SU-DHL-6 (cell line): Measurements from ENCODE around the gene NFIB.

ENCODE experiments used
- CTCF ChIP-seq: fragments of 200-600 bp; sonication (generic); IDR thresholded peaks from one replicate; pipeline ENCODE4 v1.5.1; 2017; ENCODE audit warnings: antibody characterized with exemption, mild to moderate bottlenecking, low read length, moderate library complexity; ENCODE audit not compliant: insufficient read depth, poor library complexity, severe bottlenecking
- EZH2phosphoT487 ChIP-seq: fragments of 200-600 bp; sonication (generic), shearing (Covaris generic); conservative IDR thresholded peaks from 2 replicates; pipeline ENCODE4 v1.6.1; 2018; ENCODE audit warnings: mild to moderate bottlenecking, antibody characterized with exemption, low read length, moderate library complexity, mixed read lengths

- TF ChIP-seq CTCF, result no peak
- TF ChIP-seq EZH2phosphoT487, result no peak
These were observed 280.9 kb downstream of the NFIB start for GRCh38 chr9:14033067-14033466.
